Endothelial cell of umbilical vein (primary cell): ENCODE measurements around the gene STAT5A. TPM values are rescaled to one million over a fixed set of nuclear protein-coding genes. Genes with fewer than 3 reads are reported as not detected.
A peak's percentile ranks its signal among the peaks of the same experiment; 100 is the strongest.

ENCODE experiments used
- BruUV-seq: library from RNA; stranded (reverse); fragments of 400-500 nt; replicated peaks from 2 replicates; lab custom pipeline; 2021; lab: Mats Ljungman, UMichigan
- CTCF ChIA-PET: fragments of 300-600, 350-600 bp; sonication (Branson Sonifier 250); formaldehyde crosslinking; loops from one replicate; lab custom pipeline; 2021; ENCODE audit warnings: antibody characterized with exemption, inconsistent platforms; lab: Charles Lee
- POLR2A ChIA-PET: fragments of 300-600, 350-600 bp; sonication (Branson Sonifier 250); formaldehyde crosslinking; loops from one replicate; lab custom pipeline; 2021; ENCODE audit warnings: antibody characterized with exemption, inconsistent platforms; lab: Charles Lee
- DNase-seq: peaks from one replicate; pipeline ENCODE4 v3.0.0-alpha.2; 2011; ENCODE audit warnings: low read depth, low spot score
- FAIRE-seq: peaks from 2 replicates; lab custom pipeline; 2011; peaks lifted over from hg19 to GRCh38; lab: Jason Lieb, UNC
- H2AFZ ChIP-seq: 2 replicates; pipeline ENCODE4 v1.6.0; 2012; ENCODE audit warnings: low read depth, low read length, control low read depth, inconsistent platforms
- H3K27ac ChIP-seq: 2 replicates; pipeline ENCODE4 v1.5.1; 2011; ENCODE audit warnings: low read depth, mild to moderate bottlenecking, control low read depth, low read length, moderate library complexity; ENCODE audit not compliant: insufficient read depth
- H3K27me3 ChIP-seq, 2 experiments: 2 replicates each; pipeline versions ENCODE4 v1.6.0 to v1.6.1; 2011; ENCODE audit warnings: low read length in 2 of 2, mixed read lengths in 1 of 2; ENCODE audit not compliant: control insufficient read depth in 2 of 2, insufficient read depth in 2 of 2
- H3K36me3 ChIP-seq, 2 experiments: 2 replicates in 1 of 2; 3 replicates in 1 of 2; pipeline ENCODE4 v1.5.1; 2011; ENCODE audit warnings: low read length in 2 of 2, mild to moderate bottlenecking in 1 of 2, moderate library complexity in 1 of 2; ENCODE audit not compliant: control insufficient read depth in 2 of 2, insufficient read depth in 2 of 2; ENCODE audit errors: extremely low read depth in 1 of 2
- H3K4me1 ChIP-seq: 3 replicates; pipeline ENCODE4 v1.5.1; 2011; ENCODE audit warnings: mild to moderate bottlenecking, low read length; ENCODE audit not compliant: control insufficient read depth, insufficient read depth; ENCODE audit errors: extremely low read depth
- H3K4me2 ChIP-seq: 2 replicates; pipeline ENCODE4 v1.6.1; 2011; ENCODE audit warnings: low read length, control low read depth, mixed read lengths; ENCODE audit not compliant: insufficient read depth
- H3K4me3 ChIP-seq, 3 experiments: fragments of 200-600 bp in 1 of 3; sonication (generic), shearing (Covaris generic) in 1 of 3; replicated peaks in 1 of 3; 2 replicates each; pipeline ENCODE4 v1.5.1; 2011 to 2016; ENCODE audit warnings: control low read depth in 3 of 3, low read length in 3 of 3, mild to moderate bottlenecking in 2 of 3, inconsistent platforms in 1 of 3, low read depth in 1 of 3, moderate library complexity in 1 of 3; ENCODE audit not compliant: insufficient read depth in 1 of 3
- H3K79me2 ChIP-seq: 2 replicates; pipeline ENCODE4 v1.6.0; 2012; ENCODE audit warnings: low read length, inconsistent platforms; ENCODE audit not compliant: control insufficient read depth, insufficient read depth
- H3K9ac ChIP-seq: replicated peaks from 2 replicates; pipeline ENCODE3; 2011; ENCODE audit warnings: low read length, control low read depth; ENCODE audit not compliant: insufficient read depth; ENCODE audit errors: extremely low read depth
- H3K9me1 ChIP-seq: replicated peaks from 3 replicates; pipeline ENCODE4 v1.6.0; 2011; ENCODE audit warnings: mild to moderate bottlenecking, low read length; ENCODE audit not compliant: control insufficient read depth, insufficient read depth; ENCODE audit errors: extremely low read depth
- H3K9me3 ChIP-seq: replicated peaks from 2 replicates; pipeline ENCODE4 v1.5.1; 2012; ENCODE audit warnings: low read length, inconsistent platforms; ENCODE audit not compliant: control insufficient read depth, insufficient read depth
- H4K20me1 ChIP-seq: replicated peaks from 2 replicates; pipeline ENCODE3; 2011; ENCODE audit warnings: mild to moderate bottlenecking, low read length; ENCODE audit not compliant: control insufficient read depth, insufficient read depth; ENCODE audit errors: extremely low read depth
- CTCF ChIP-seq, 2 donors: IDR thresholded peaks; 1 replicate in 1 of 2; 2 replicates in 1 of 2; pipeline ENCODE4 v1.5.1; 2011; ENCODE audit warnings: low read length in 2 of 2, mild to moderate bottlenecking in 2 of 2, moderate library complexity in 2 of 2, control low read depth in 1 of 2, inconsistent platforms in 1 of 2, low read depth in 1 of 2; ENCODE audit not compliant: insufficient read depth in 1 of 2; ENCODE audit errors: extremely low read depth in 1 of 2
- EZH2 ChIP-seq: IDR thresholded peaks from 2 replicates; pipeline ENCODE4 v1.6.1; 2012; ENCODE audit warnings: borderline replicate concordance, low read depth, mild to moderate bottlenecking, moderate library complexity, low read length, inconsistent platforms; ENCODE audit not compliant: severe bottlenecking
- GATA2 ChIP-seq: IDR thresholded peaks from 2 replicates; pipeline ENCODE4 v1.7.0; 2011; ENCODE audit warnings: low read depth, mild to moderate bottlenecking, moderate library complexity, mixed read lengths, low read length; ENCODE audit not compliant: insufficient read length, insufficient read depth
- JUN ChIP-seq: IDR thresholded peaks from 2 replicates; pipeline ENCODE4 v1.6.1; 2011; ENCODE audit warnings: borderline replicate concordance, low read depth; ENCODE audit not compliant: insufficient read length, insufficient read depth
- MAX ChIP-seq: IDR thresholded peaks from 2 replicates; pipeline ENCODE4 v1.6.1; 2011; ENCODE audit not compliant: insufficient read depth, insufficient read length
- MYC ChIP-seq: IDR thresholded peaks from one replicate; pipeline ENCODE4 v1.6.1; 2011; ENCODE audit warnings: mild to moderate bottlenecking, low read depth, low read length
- POLR2A ChIP-seq: IDR thresholded peaks from 2 replicates; pipeline ENCODE4 v1.6.1; 2012; ENCODE audit warnings: low read depth, mild to moderate bottlenecking, control low read depth, low read length
- POLR2AphosphoS5 ChIP-seq: IDR thresholded peaks from 2 replicates; pipeline ENCODE4 v1.6.1; 2012; ENCODE audit warnings: low read depth, mild to moderate bottlenecking, control low read depth, low read length, moderate library complexity; ENCODE audit not compliant: insufficient read depth
- dilution Hi-C: fragments of 300-500 bp; cut with MboI; formaldehyde crosslinking; loops from one replicate; pipeline ENCODE4 v1.15.0; 2019; ENCODE audit warnings: low sequenced_read_pairs; ENCODE audit not compliant: extremely low pct_ligation_motif_present
- intact Hi-C: fragments of 100-400 bp; cut with micrococcal nuclease; formaldehyde crosslinking; loops from one replicate; pipeline ENCODE4 v1.10.0; 2022
- polyA plus RNA-seq, 4 experiments: library from polyadenylated mRNA; depleted of rRNA in 3 of 4; stranded (reverse) in 3 of 4; unstranded in 1 of 4; fragments of >200 nt; gene quantifications; 2 replicates each; pipeline versions ENCODE4 v1.2.1 to v1.2.3, GENCODE V29; 2011 to 2012; ENCODE audit warnings: missing spikeins in 1 of 4
- total RNA-seq: library from RNA; stranded (reverse); gene quantifications from 2 replicates; pipeline ENCODE4 v1.2.3, GENCODE V29; 2021

Gene STAT5A
- total and polyA plus RNA-seq, 2 donors (not counting 3 experiments of a cell fraction or from before 2014, with no cell fraction given), result 18.0 to 23.4 TPM

- Histone ChIP-seq H3K4me1 (peaks cover 50% of the 10 kb centered on the region), H3K27ac (peak overlapping the region; percentile 10), H3K79me2 (peaks cover 3% of the 10 kb centered on the region), H3K9me1 (no peaks in the 10 kb centered on the region), H2AFZ (no peak overlapping the region), H3K4me3 (no peak overlapping the region), H3K9me3 (no peaks in the 10 kb centered on the region), H3K4me2 (no peak overlapping the region), H3K9ac (no peak overlapping the region), H3K27me3 (no peaks in the 10 kb centered on the region), H4K20me1 (no peaks in the 10 kb centered on the region), H3K36me3 (peaks cover 9 to 11% of the 10 kb centered on the region in 2 experiments)
- ChIA-PET POLR2A (interaction anchor here (0.6 kb wide), 2 partner anchors 216 to 274 kb away, joined by 4 to 5 read pairs; no protein-coding TSS in a partner anchor), CTCF (interaction anchor here (0.7 to 15.7 kb wide), 11 partner anchors 8 to 264 kb away, joined by 3 to 190 read pairs (median 8); no protein-coding TSS in a partner anchor)
- dilution Hi-C loops, result no loop called here
- FAIRE-seq (peak; percentile 58), DNase-seq (no peak)
- intact Hi-C loops, result loop anchor here (2.0 kb wide), 1 partner anchor 91 kb away; no protein-coding TSS in a partner anchor
- TF ChIP-seq GATA2, result peak; percentile 25
- TF ChIP-seq MAX, result no peak
- BruUV-seq, result TSS peak; percentile 3
Measured at GRCh38 chr17:42313773-42314566, 25.7 kb downstream of the STAT5A start.

GRCh38 chr17:42315402-42316156 lies 27.3 kb downstream of the STAT5A start:
- Histone ChIP-seq H3K27me3 (no peaks in the 10 kb centered on the region), H3K9ac (no peak overlapping the region), H3K4me1 (peaks cover 61% of the 10 kb centered on the region), H3K36me3 (peaks cover 6 to 9% of the 10 kb centered on the region in 2 experiments), H3K27ac (no peak overlapping the region), H3K9me3 (no peaks in the 10 kb centered on the region), H2AFZ (no peak overlapping the region), H3K4me2 (no peak overlapping the region), H3K79me2 (peaks cover 3% of the 10 kb centered on the region), H4K20me1 (no peaks in the 10 kb centered on the region), H3K9me1 (no peaks in the 10 kb centered on the region), H3K4me3 (no peak overlapping the region)
- intact Hi-C loops, result no loop called here
- no TSS peak for BruUV-seq
- ChIA-PET CTCF (interaction anchor here (0.8 to 15.7 kb wide), 8 partner anchors 14 to 212 kb away, joined by 3 to 190 read pairs (median 14); no protein-coding TSS in a partner anchor), POLR2A (interaction anchor here (1.2 kb wide), 1 partner anchor 94 kb away, joined by 7 read pairs; no protein-coding TSS in a partner anchor)
- FAIRE-seq (no peak), DNase-seq (no peak)
- dilution Hi-C loops, result no loop called here
- TF ChIP-seq MYC, result no peak
- no peak for TF ChIP-seq JUN
- TF ChIP-seq EZH2, result no peak
- TF ChIP-seq GATA2, result no peak
- no peak for TF ChIP-seq CTCF (IDR thresholded peaks at IDR 0.05; ENCODE audit: extremely low read depth in 1 of 2, insufficient read depth in 1 of 2, low read depth in 1 of 2, low read length in 2 of 2)
- TF ChIP-seq POLR2AphosphoS5, result no peak
- TF ChIP-seq POLR2A, result no peak
